Measurements from ENCODE around the gene HS2ST1. TPM values are rescaled to one million over a fixed set of nuclear protein-coding genes. Genes with fewer than 3 reads are reported as not detected.

The HS2ST1 gene
- polyA plus RNA-seq, 1 donor (not counting 4 experiments of a cell fraction or from before 2014, with no cell fraction given): 18.7 TPM

DNA sequence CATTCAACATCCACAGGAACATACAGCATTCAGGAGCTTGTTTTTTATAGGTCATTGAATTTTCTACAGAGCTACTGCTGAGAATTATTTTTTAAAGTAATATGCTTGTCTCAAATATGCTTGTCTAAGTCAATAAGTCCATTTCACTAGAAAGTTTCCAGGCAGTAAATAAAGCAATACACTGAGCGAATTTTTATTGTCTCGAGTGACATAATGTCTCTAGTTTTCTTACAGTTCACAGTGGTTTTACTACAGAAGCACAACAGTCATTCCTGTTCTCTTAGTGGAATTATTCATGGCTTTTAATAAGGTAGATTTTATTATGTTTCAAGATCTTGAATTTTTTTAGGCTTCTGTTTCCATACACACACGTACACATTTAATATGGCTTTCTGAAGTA, 83.8 kb downstream of the HS2ST1 start:
- Histone ChIP-seq H3K4me2 (ENCODE audit: control insufficient read depth, extremely low read depth, insufficient read depth, low read depth, low read length) (no peak overlapping the region), H3K27ac (ENCODE audit: control insufficient read depth, insufficient read depth, low read length) (no peak overlapping the region), H3K79me2 (ENCODE audit: control insufficient read depth, insufficient read depth, low read length) (no peaks in the 10 kb centered on the region), H3K9ac (ENCODE audit: control insufficient read depth, extremely low read depth, insufficient read depth, low read length) (no peak overlapping the region), H3K9me3 (ENCODE audit: control insufficient read depth, low read depth, low read length) (no peaks in the 10 kb centered on the region), H3K4me3 (ENCODE audit: control insufficient read depth in 2 of 3, extremely low read depth in 1 of 3, insufficient read depth in 2 of 3, low read depth in 1 of 3, low read length in 3 of 3) (no peak overlapping the region), H3K4me1 (ENCODE audit: control insufficient read depth, extremely low read depth, insufficient read depth, low read length) (peaks cover 4% of the 10 kb centered on the region), H3K27me3 (ENCODE audit: control insufficient read depth, extremely low read depth, insufficient read depth, low read length) (no peaks in the 10 kb centered on the region), H2AFZ (ENCODE audit: control insufficient read depth, low read length) (no peak overlapping the region), H4K20me1 (ENCODE audit: control insufficient read depth, extremely low read depth, insufficient read depth, low read length) (no peaks in the 10 kb centered on the region), H3K36me3 (ENCODE audit: control insufficient read depth in 2 of 2, extremely low read depth in 1 of 2, insufficient read depth in 2 of 2, low read length in 2 of 2) (no peaks in the 10 kb centered on the region), H3K9me1 (ENCODE audit: control insufficient read depth, extremely low read depth, insufficient read depth, low read length) (no peaks in the 10 kb centered on the region)
- DNase-seq (ENCODE audit: low read depth, low spot score) (no peak), FAIRE-seq (no peak)
- dilution Hi-C loops (cut with MboI; ENCODE audit: extremely low pct_ligation_motif_present, low sequenced_read_pairs): no loop called here
- no peak for TF ChIP-seq EZH2 (IDR thresholded peaks at IDR 0.05; ENCODE audit: low read length)
- TF ChIP-seq, protein P1, sequence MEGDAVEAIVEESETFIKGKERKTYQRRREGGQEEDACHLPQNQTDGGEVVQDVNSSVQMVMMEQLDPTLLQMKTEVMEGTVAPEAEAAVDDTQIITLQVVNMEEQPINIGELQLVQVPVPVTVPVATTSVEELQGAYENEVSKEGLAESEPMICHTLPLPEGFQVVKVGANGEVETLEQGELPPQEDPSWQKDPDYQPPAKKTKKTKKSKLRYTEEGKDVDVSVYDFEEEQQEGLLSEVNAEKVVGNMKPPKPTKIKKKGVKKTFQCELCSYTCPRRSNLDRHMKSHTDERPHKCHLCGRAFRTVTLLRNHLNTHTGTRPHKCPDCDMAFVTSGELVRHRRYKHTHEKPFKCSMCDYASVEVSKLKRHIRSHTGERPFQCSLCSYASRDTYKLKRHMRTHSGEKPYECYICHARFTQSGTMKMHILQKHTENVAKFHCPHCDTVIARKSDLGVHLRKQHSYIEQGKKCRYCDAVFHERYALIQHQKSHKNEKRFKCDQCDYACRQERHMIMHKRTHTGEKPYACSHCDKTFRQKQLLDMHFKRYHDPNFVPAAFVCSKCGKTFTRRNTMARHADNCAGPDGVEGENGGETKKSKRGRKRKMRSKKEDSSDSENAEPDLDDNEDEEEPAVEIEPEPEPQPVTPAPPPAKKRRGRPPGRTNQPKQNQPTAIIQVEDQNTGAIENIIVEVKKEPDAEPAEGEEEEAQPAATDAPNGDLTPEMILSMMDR (optimal IDR thresholded peaks at IDR 0.05 in 1 of 3, IDR thresholded peaks at IDR 0.05 in 1 of 3, conservative IDR thresholded peaks at IDR 0.05 in 1 of 3; ENCODE audit: extremely low read depth in 1 of 3, insufficient read depth in 2 of 3, low read length in 3 of 3): no peak

DNA sequence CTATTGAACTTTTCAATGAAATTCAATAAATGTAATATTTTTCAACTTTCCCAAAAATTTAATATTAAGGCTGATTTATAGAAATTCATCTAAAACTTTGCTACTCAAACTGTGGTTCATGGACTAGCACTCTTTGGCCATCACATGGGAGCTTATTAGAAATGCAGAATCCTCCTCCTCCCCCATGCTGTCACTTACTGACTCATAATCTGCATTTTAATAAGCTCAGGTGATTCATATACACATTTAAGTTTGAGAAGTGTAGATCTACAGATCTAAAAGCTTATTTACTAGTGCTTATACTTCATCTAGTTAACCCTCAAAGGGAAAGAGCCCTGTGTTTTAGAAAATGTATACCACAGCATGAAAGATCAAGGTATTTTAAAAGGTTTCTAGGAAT, 84.3 kb downstream of the HS2ST1 start:
- Histone ChIP-seq H3K36me3 (ENCODE audit: control insufficient read depth in 2 of 2, extremely low read depth in 1 of 2, insufficient read depth in 2 of 2, low read length in 2 of 2) (no peaks in the 10 kb centered on the region), H3K4me2 (ENCODE audit: control insufficient read depth, extremely low read depth, insufficient read depth, low read depth, low read length) (no peak overlapping the region), H4K20me1 (ENCODE audit: control insufficient read depth, extremely low read depth, insufficient read depth, low read length) (no peaks in the 10 kb centered on the region), H3K27me3 (ENCODE audit: control insufficient read depth, extremely low read depth, insufficient read depth, low read length) (no peaks in the 10 kb centered on the region), H3K4me1 (ENCODE audit: control insufficient read depth, extremely low read depth, insufficient read depth, low read length) (peaks cover 4% of the 10 kb centered on the region), H3K27ac (ENCODE audit: control insufficient read depth, insufficient read depth, low read length) (no peak overlapping the region), H3K9me3 (ENCODE audit: control insufficient read depth, low read depth, low read length) (no peaks in the 10 kb centered on the region), H3K9me1 (ENCODE audit: control insufficient read depth, extremely low read depth, insufficient read depth, low read length) (no peaks in the 10 kb centered on the region), H3K9ac (ENCODE audit: control insufficient read depth, extremely low read depth, insufficient read depth, low read length) (no peak overlapping the region), H3K4me3 (ENCODE audit: control insufficient read depth in 2 of 3, extremely low read depth in 1 of 3, insufficient read depth in 2 of 3, low read depth in 1 of 3, low read length in 3 of 3) (no peak overlapping the region), H3K79me2 (ENCODE audit: control insufficient read depth, insufficient read depth, low read length) (no peaks in the 10 kb centered on the region), H2AFZ (ENCODE audit: control insufficient read depth, low read length) (no peak overlapping the region)
- DNase-seq (ENCODE audit: low read depth, low spot score) (no peak), FAIRE-seq (no peak)
- TF ChIP-seq EZH2 (IDR thresholded peaks at IDR 0.05; ENCODE audit: low read length): no peak
- TF ChIP-seq, protein P1 (optimal IDR thresholded peaks at IDR 0.05 in 1 of 3, IDR thresholded peaks at IDR 0.05 in 1 of 3, conservative IDR thresholded peaks at IDR 0.05 in 1 of 3; ENCODE audit: extremely low read depth in 1 of 3, insufficient read depth in 2 of 3, low read length in 3 of 3): no peak
- dilution Hi-C loops (cut with MboI; ENCODE audit: extremely low pct_ligation_motif_present, low sequenced_read_pairs): no loop called here

Measured in keratinocyte (primary cell).